ENCODE data around the gene GABBR2. TPM values are rescaled to one million over a fixed set of nuclear protein-coding genes. Genes with fewer than 3 reads are reported as not detected.

Gene GABBR2
- total and polyA plus RNA-seq, 9 of the 15 experiments (the other 6 are each of a cell fraction or from before 2014, with no cell fraction given), result 0.15 to 1.9 (median 0.32) TPM

DNA sequence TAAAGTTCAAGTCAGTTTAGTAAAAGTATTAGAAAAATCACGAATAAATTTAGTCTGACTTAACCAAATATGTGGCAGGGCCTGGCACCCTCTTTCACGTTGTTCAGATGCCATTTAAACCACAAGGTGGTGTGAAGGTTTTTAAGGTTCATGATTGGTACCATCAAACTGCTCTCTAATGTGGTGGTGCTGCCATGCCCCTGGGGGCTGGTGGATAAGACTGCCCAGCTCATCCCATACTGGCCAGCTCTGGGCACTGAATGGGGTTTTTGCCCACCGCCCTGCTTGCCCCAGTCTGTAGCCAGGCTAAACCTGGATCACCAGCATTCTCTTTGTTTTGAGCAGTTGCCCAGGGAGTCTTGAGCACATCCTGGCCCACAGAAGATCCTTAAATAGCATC, 159.3 kb downstream of the GABBR2 start (continued):
- TF ChIP-seq, protein P1, sequence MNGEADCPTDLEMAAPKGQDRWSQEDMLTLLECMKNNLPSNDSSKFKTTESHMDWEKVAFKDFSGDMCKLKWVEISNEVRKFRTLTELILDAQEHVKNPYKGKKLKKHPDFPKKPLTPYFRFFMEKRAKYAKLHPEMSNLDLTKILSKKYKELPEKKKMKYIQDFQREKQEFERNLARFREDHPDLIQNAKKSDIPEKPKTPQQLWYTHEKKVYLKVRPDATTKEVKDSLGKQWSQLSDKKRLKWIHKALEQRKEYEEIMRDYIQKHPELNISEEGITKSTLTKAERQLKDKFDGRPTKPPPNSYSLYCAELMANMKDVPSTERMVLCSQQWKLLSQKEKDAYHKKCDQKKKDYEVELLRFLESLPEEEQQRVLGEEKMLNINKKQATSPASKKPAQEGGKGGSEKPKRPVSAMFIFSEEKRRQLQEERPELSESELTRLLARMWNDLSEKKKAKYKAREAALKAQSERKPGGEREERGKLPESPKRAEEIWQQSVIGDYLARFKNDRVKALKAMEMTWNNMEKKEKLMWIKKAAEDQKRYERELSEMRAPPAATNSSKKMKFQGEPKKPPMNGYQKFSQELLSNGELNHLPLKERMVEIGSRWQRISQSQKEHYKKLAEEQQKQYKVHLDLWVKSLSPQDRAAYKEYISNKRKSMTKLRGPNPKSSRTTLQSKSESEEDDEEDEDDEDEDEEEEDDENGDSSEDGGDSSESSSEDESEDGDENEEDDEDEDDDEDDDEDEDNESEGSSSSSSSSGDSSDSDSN (IDR thresholded peaks at IDR 0.05; ENCODE audit: borderline replicate concordance in 1 of 2, low read depth in 2 of 2, low read length in 2 of 2), result no peak

DNA sequence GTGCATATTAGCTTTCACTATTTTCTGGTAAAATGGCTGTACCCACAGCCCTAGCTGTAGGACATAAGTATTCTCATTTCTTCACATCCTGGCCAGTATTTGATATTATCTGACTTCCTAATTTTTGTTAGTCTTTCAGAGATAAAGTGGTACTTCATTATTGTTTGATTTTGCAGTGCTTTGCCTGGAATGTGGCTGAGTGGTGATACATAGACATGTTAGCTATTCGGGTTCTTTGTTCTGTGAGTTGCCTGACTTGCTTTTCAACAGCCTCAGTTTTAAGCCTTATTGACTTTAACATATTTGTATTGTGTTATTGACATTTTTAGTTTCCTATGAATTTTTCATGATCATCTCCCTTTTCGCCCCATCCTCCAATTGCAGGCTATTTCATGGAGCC, 161.1 kb downstream of the GABBR2 start:
- H4K20me1 ChIP-seq (replicated peaks; ENCODE audit: control insufficient read depth, insufficient read depth, low read length), result no peaks in the 10 kb centered on the region
- in situ Hi-C loops (cut with MboI), result loop anchor here (25.0 kb wide), 1 partner anchor 235 kb away; no protein-coding TSS in a partner anchor
- no peaks in the 10 kb centered on the region; a peak in 1 of 5 replicates for H3K4me1 ChIP-seq (replicated peaks in 1 of 2; ENCODE audit: control insufficient read depth in 2 of 2, insufficient read depth in 2 of 2, low read length in 2 of 2)
- no peak overlapping the region for H3K27ac ChIP-seq (ENCODE audit: extremely low read depth, low read depth, low read length)
- FAIRE-seq (no peak), ATAC-seq (no peak), DNase-seq (ENCODE audit: extremely low read depth in 1 of 4, low spot score in 3 of 4) (no peak)
- H3K36me3 ChIP-seq (ENCODE audit: control insufficient read depth, insufficient read depth, low read length), result no peaks in the 10 kb centered on the region
- no peaks in the 10 kb centered on the region; a peak in 1 of 5 replicates for H3K27me3 ChIP-seq (ENCODE audit: control insufficient read depth in 2 of 2, insufficient read depth in 2 of 2, low read length in 2 of 2)
- no peaks in the 10 kb centered on the region for H3K79me2 ChIP-seq (ENCODE audit: control insufficient read depth, insufficient read depth, low read length)
- intact Hi-C loops (cut with micrococcal nuclease), result no loop called here
- H2AFZ ChIP-seq (ENCODE audit: low read depth, low read length), result no peak overlapping the region
- no peaks in the 10 kb centered on the region for H3K9me1 ChIP-seq (ENCODE audit: control insufficient read depth, insufficient read depth, low read length)
- ChIA-PET POLR2A (no interaction called here), CTCF (ENCODE audit: low intra/inter-chr PET ratio) (no interaction called here)
- no peak overlapping the region for H3K9ac ChIP-seq (ENCODE audit: insufficient read depth in 1 of 2, low read depth in 2 of 2, low read length in 2 of 2)
- H3K4me3 ChIP-seq, result no peak overlapping the region
- H3K4me2 ChIP-seq (ENCODE audit: insufficient read depth, low read length), result no peak overlapping the region
- BruUV-seq (replicated peaks), result no TSS peak
- WGBS (ENCODE audit: insufficient coverage, low coverage, missing lambda C conversion rate), result no CpG with 5 or more reads among the region's 2 CpGs
- H3K9me3 ChIP-seq (replicated peaks; ENCODE audit: control insufficient read depth, insufficient read depth, low read depth, low read length), result no peaks in the 10 kb centered on the region
- TF ChIP-seq PPARD (CRISPR knock-in tag; IDR thresholded peaks at IDR 0.05) (no peak), ZKSCAN8 (CRISPR knock-in tag; IDR thresholded peaks at IDR 0.05) (no peak), NBN (IDR thresholded peaks at IDR 0.05; ENCODE audit: low read depth) (no peak), ZNF324 (CRISPR knock-in tag; IDR thresholded peaks at IDR 0.05) (no peak), ZNF586 (CRISPR knock-in tag; conservative IDR thresholded peaks at IDR 0.05) (no peak)
- TF ChIP-seq, protein P2, sequence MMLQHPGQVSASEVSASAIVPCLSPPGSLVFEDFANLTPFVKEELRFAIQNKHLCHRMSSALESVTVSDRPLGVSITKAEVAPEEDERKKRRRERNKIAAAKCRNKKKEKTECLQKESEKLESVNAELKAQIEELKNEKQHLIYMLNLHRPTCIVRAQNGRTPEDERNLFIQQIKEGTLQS (IDR thresholded peaks at IDR 0.05), result no peak
- TF ChIP-seq, protein P2 (CRISPR knock-in tag; conservative IDR thresholded peaks at IDR 0.05), result no peak
- TF ChIP-seq, protein P3, sequence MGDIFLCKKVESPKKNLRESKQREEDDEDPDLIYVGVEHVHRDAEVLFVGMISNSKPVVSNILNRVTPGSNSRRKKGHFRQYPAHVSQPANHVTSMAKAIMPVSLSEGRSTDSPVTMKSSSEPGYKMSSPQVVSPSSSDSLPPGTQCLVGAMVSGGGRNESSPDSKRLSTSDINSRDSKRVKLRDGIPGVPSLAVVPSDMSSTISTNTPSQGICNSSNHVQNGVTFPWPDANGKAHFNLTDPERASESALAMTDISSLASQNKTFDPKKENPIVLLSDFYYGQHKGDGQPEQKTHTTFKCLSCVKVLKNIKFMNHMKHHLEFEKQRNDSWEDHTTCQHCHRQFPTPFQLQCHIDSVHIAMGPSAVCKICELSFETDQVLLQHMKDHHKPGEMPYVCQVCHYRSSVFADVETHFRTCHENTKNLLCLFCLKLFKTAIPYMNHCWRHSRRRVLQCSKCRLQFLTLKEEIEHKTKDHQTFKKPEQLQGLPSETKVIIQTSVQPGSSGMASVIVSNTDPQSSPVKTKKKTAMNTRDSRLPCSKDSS (IDR thresholded peaks at IDR 0.05; ENCODE audit: low read depth, partially characterized antibody), result no peak
- TF ChIP-seq, protein P4, sequence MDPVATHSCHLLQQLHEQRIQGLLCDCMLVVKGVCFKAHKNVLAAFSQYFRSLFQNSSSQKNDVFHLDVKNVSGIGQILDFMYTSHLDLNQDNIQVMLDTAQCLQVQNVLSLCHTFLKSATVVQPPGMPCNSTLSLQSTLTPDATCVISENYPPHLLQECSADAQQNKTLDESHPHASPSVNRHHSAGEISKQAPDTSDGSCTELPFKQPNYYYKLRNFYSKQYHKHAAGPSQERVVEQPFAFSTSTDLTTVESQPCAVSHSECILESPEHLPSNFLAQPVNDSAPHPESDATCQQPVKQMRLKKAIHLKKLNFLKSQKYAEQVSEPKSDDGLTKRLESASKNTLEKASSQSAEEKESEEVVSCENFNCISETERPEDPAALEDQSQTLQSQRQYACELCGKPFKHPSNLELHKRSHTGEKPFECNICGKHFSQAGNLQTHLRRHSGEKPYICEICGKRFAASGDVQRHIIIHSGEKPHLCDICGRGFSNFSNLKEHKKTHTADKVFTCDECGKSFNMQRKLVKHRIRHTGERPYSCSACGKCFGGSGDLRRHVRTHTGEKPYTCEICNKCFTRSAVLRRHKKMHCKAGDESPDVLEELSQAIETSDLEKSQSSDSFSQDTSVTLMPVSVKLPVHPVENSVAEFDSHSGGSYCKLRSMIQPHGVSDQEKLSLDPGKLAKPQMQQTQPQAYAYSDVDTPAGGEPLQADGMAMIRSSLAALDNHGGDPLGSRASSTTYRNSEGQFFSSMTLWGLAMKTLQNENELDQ (CRISPR knock-in tag; IDR thresholded peaks at IDR 0.05; ENCODE audit: borderline replicate concordance), result no peak
- TF ChIP-seq, protein P5, sequence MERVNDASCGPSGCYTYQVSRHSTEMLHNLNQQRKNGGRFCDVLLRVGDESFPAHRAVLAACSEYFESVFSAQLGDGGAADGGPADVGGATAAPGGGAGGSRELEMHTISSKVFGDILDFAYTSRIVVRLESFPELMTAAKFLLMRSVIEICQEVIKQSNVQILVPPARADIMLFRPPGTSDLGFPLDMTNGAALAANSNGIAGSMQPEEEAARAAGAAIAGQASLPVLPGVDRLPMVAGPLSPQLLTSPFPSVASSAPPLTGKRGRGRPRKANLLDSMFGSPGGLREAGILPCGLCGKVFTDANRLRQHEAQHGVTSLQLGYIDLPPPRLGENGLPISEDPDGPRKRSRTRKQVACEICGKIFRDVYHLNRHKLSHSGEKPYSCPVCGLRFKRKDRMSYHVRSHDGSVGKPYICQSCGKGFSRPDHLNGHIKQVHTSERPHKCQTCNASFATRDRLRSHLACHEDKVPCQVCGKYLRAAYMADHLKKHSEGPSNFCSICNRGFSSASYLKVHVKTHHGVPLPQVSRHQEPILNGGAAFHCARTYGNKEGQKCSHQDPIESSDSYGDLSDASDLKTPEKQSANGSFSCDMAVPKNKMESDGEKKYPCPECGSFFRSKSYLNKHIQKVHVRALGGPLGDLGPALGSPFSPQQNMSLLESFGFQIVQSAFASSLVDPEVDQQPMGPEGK (CRISPR knock-in tag; IDR thresholded peaks at IDR 0.05; ENCODE audit: borderline replicate concordance), result no peak

Data from K562 (cell line).